Tibial artery (tissue), 4 donors: ENCODE measurements around the gene ARGLU1.
A peak's percentile ranks its signal among the peaks of the same experiment; 100 is the strongest.

Experiments used
- DNase-seq, 2 donors: peaks; one replicate each; pipeline ENCODE4 v3.0.0-alpha.2; 2019
- H3K27ac ChIP-seq, 2 donors: fragments of 200-600 bp; sonication (generic) in 1 of 2; 1 replicate in 1 of 2; 2 replicates in 1 of 2; pipeline ENCODE4 v1.5.1; 2018 to 2019; ENCODE audit warnings: mild to moderate bottlenecking in 1 of 2
- H3K27me3 ChIP-seq, 2 donors: fragments of 200-600 bp; sonication (generic) in 1 of 2; one replicate each; pipeline versions ENCODE4 v1.5.1 to v1.6.0; 2016 to 2019
- H3K36me3 ChIP-seq, 3 donors: fragments of 200-600 bp; sonication (generic) in 2 of 3; one replicate each; pipeline ENCODE4 v1.5.1; 2016 to 2019; ENCODE audit warnings: mild to moderate bottlenecking in 2 of 3
- H3K4me1 ChIP-seq, 4 donors: fragments of 200-600 bp; sonication (generic) in 2 of 4; 1 replicate in 3 of 4; 2 replicates in 1 of 4; pipeline ENCODE4 v1.5.1; 2016 to 2019
- H3K4me3 ChIP-seq, 2 donors: fragments of 200-600 bp; sonication (generic) in 1 of 2; 1 replicate in 1 of 2; 2 replicates in 1 of 2; pipeline ENCODE4 v1.5.1; 2018 to 2019; ENCODE audit warnings: mild to moderate bottlenecking in 2 of 2
- H3K9me3 ChIP-seq, 3 donors: fragments of 200-600 bp; sonication (generic) in 1 of 3; one replicate each; pipeline ENCODE4 v1.5.1; 2016 to 2019
- CTCF ChIP-seq, 2 experiments: fragments of 200-600 bp in 1 of 2; fragments of 450-650 bp in 1 of 2; IDR thresholded peaks; one replicate each; pipeline ENCODE4 v1.5.1; 2017 to 2019; ENCODE audit warnings: antibody characterized with exemption in 2 of 2, mild to moderate bottlenecking in 1 of 2, moderate library complexity in 1 of 2
- intact Hi-C: fragments of 100-400 bp; cut with DNase I; formaldehyde crosslinking; loops from one replicate; pipeline ENCODE4 v1.15.0; 2023; ENCODE audit warnings: low total_unique reads

The ARGLU1 gene

GRCh38 chr13:106522898-106523525, 44.9 kb downstream of the ARGLU1 start:
- no peaks in the 10 kb centered on the region for H3K27me3 ChIP-seq
- peaks cover 0 to 18% (median 0%) of the 10 kb centered on the region in 4 donors for H3K4me1 ChIP-seq
- intact Hi-C loops: no loop called here
- H3K4me3 ChIP-seq: no peak overlapping the region
- no peaks in the 10 kb centered on the region for H3K9me3 ChIP-seq
- TF ChIP-seq CTCF (IDR thresholded peaks at IDR 0.05): no peak
- no peaks in the 10 kb centered on the region for H3K36me3 ChIP-seq
- no peak for DNase-seq
- H3K27ac ChIP-seq: no peak overlapping the region

GRCh38 chr13:106522112-106522705, 45.7 kb downstream of the ARGLU1 start:
- no peaks in the 10 kb centered on the region for H3K9me3 ChIP-seq
- no peaks in the 10 kb centered on the region for H3K27me3 ChIP-seq
- H3K27ac ChIP-seq: no peak overlapping the region
- intact Hi-C loops: no loop called here
- TF ChIP-seq CTCF (IDR thresholded peaks at IDR 0.05): no peak
- H3K36me3 ChIP-seq: no peaks in the 10 kb centered on the region
- no peak for DNase-seq
- no peak overlapping the region for H3K4me3 ChIP-seq
- peaks cover 0 to 18% (median 0%) of the 10 kb centered on the region in 4 donors for H3K4me1 ChIP-seq

GRCh38 chr13:106521095-106521799, 46.7 kb downstream of the ARGLU1 start:
- Histone ChIP-seq H3K9me3 (no peaks in the 10 kb centered on the region), H3K4me1 (peaks cover 0 to 18% (median 0%) of the 10 kb centered on the region in 4 donors), H3K4me3 (no peak overlapping the region), H3K27me3 (no peaks in the 10 kb centered on the region), H3K27ac (no peak overlapping the region), H3K36me3 (no peaks in the 10 kb centered on the region)
- DNase-seq: no peak
- TF ChIP-seq CTCF (IDR thresholded peaks at IDR 0.05): no peak
- intact Hi-C loops: no loop called here

- Histone ChIP-seq H3K36me3 (no peaks in the 10 kb centered on the region), H3K9me3 (no peaks in the 10 kb centered on the region), H3K27ac (no peak overlapping the region), H3K4me1 (peaks cover 0 to 18% (median 0%) of the 10 kb centered on the region in 4 donors), H3K27me3 (no peaks in the 10 kb centered on the region), H3K4me3 (no peak overlapping the region)
- DNase-seq: no peak
- peak; percentile 21 to 45 for TF ChIP-seq CTCF (IDR thresholded peaks at IDR 0.05)
- intact Hi-C loops: no loop called here
Observed at GRCh38 chr13:106520251-106521054, 47.5 kb downstream of the ARGLU1 start.

GRCh38 chr13:106518512-106518911, 49.4 kb downstream of the ARGLU1 start:
- H3K36me3 ChIP-seq: no peaks in the 10 kb centered on the region
- H3K27ac ChIP-seq: no peak overlapping the region
- no peak for TF ChIP-seq CTCF (IDR thresholded peaks at IDR 0.05)
- H3K27me3 ChIP-seq: no peaks in the 10 kb centered on the region
- no peak for DNase-seq
- H3K4me1 ChIP-seq: peaks cover 0 to 15% (median 0%) of the 10 kb centered on the region in 4 donors
- H3K4me3 ChIP-seq: no peak overlapping the region
- intact Hi-C loops: no loop called here
- no peaks in the 10 kb centered on the region for H3K9me3 ChIP-seq
